Measurements from ENCODE around the gene ITGB5.

Gene ITGB5

GRCh38 chr3:124885466-124886167 is 1.5 kb downstream of the ITGB5 start:
- FAIRE-seq (no peak), DNase-seq (ENCODE audit: insufficient read length, low spot score) (no peak)
- no peak for TF ChIP-seq POLR2A (IDR thresholded peaks at IDR 0.05; ENCODE audit: low read depth, low read length)

- DNase-seq (ENCODE audit: insufficient read length, low spot score) (no peak), FAIRE-seq (no peak)
Measured at GRCh38 chr3:124884474-124885101, 2.6 kb downstream of the ITGB5 start.

GRCh38 chr3:124883766-124884473 is 3.2 kb downstream of the ITGB5 start:
- TF ChIP-seq POLR2A (IDR thresholded peaks at IDR 0.05; ENCODE audit: low read depth, low read length), result no peak
- FAIRE-seq, result peak; percentile 45
- peak; percentile 35 for DNase-seq (ENCODE audit: insufficient read length, low spot score)

More at GRCh38 chr3:124884474-124885101, 2.6 kb downstream of the ITGB5 start:
- TF ChIP-seq POLR2A (IDR thresholded peaks at IDR 0.05; ENCODE audit: low read depth, low read length), result no peak

- DNase-seq (ENCODE audit: insufficient read length, low spot score) (no peak), FAIRE-seq (no peak)
- no peak for TF ChIP-seq POLR2A (IDR thresholded peaks at IDR 0.05; ENCODE audit: low read depth, low read length)
Measured at GRCh38 chr3:124882816-124883747, 4.1 kb downstream of the ITGB5 start.

- FAIRE-seq (no peak), DNase-seq (ENCODE audit: insufficient read length, low spot score) (no peak)
- no peak for TF ChIP-seq POLR2A (IDR thresholded peaks at IDR 0.05; ENCODE audit: low read depth, low read length)
Measured at GRCh38 chr3:124881976-124882697, 5.0 kb downstream of the ITGB5 start.

GRCh38 chr3:124879337-124879680 is 7.9 kb downstream of the ITGB5 start:
- no peak for FAIRE-seq
- DNase-seq (ENCODE audit: insufficient read length, low spot score), result no peak
- no peak for TF ChIP-seq POLR2A (IDR thresholded peaks at IDR 0.05; ENCODE audit: low read depth, low read length)

- TF ChIP-seq POLR2A (IDR thresholded peaks at IDR 0.05; ENCODE audit: low read depth, low read length), result no peak
- FAIRE-seq, result peak; percentile 92
- peak; percentile 78 for DNase-seq (ENCODE audit: insufficient read length, low spot score)
Measured at GRCh38 chr3:124878561-124879336, 8.4 kb downstream of the ITGB5 start.

- FAIRE-seq (no peak), DNase-seq (ENCODE audit: insufficient read length, low spot score) (no peak)
- no peak for TF ChIP-seq POLR2A (IDR thresholded peaks at IDR 0.05; ENCODE audit: low read depth, low read length)
Measured at GRCh38 chr3:124877674-124878073, 9.5 kb downstream of the ITGB5 start.

GRCh38 chr3:124876401-124876878 is 10.7 kb downstream of the ITGB5 start:
- no peak for TF ChIP-seq POLR2A (IDR thresholded peaks at IDR 0.05; ENCODE audit: low read depth, low read length)
- DNase-seq (ENCODE audit: insufficient read length, low spot score) (no peak), FAIRE-seq (no peak)

- no peak for TF ChIP-seq POLR2A (IDR thresholded peaks at IDR 0.05; ENCODE audit: low read depth, low read length)
- FAIRE-seq (no peak), DNase-seq (ENCODE audit: insufficient read length, low spot score) (no peak)
Measured at GRCh38 chr3:124873226-124873625, 13.9 kb downstream of the ITGB5 start.

GRCh38 chr3:124867511-124867910 is 19.7 kb downstream of the ITGB5 start:
- no peak for TF ChIP-seq POLR2A (IDR thresholded peaks at IDR 0.05; ENCODE audit: low read depth, low read length)
- DNase-seq (ENCODE audit: insufficient read length, low spot score) (no peak), FAIRE-seq (no peak)

GRCh38 chr3:124862006-124862405 is 25.2 kb downstream of the ITGB5 start:
- no peak for TF ChIP-seq POLR2A (IDR thresholded peaks at IDR 0.05; ENCODE audit: low read depth, low read length)
- FAIRE-seq, result no peak
- no peak for DNase-seq (ENCODE audit: insufficient read length, low spot score)
